IPS DF 4.7 (cell line): ENCODE measurements around the gene NFASC.

Source experiments
- DNase-seq: peaks from one replicate; pipeline ENCODE4 v3.0.0-alpha.2; 2013; ENCODE audit warnings: low spot score; ENCODE audit errors: extremely low read depth

NFASC gene

GRCh38 chr1:204979306-204979705, 108.6 kb downstream of the NFASC start:
- no peak for DNase-seq

DNA sequence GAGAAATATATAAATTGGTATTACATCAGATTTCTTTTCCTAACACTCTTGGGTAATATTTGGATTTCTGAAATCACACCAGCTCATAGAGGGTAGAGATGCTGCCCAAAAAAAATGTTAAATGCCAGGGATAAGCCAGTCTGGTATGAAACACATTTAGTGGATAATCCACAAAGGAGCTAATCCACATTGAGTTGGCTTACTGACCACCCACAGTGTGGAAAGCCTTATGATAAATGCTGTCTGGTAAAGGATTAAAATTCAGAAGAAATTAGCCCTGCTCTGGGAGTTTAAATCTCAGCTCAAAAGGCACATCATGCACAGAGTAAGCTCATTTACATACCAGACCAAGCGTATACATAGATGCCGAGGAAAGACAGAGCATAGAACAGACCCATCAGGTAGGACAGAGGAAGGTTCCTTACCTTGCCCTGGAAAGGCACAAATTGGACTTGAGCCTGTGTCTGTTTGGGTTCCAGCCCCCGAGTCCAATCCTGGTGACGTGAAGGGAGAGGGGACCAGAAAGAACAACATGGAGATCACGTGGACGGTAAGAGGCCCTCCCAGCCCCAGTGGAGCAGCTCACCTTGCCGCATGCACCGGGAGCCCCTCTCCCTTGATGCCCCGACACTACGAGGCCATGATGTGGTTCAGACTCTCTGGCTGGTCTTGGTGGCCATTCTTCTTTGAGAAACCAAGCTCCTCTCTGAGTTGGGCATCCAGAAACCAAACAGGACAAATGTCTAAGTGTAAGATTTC, 109.4 kb downstream of the NFASC start:
- no peak for DNase-seq

- DNase-seq: no peak
Observed at GRCh38 chr1:204980840-204981405, 110.3 kb downstream of the NFASC start.

- DNase-seq: no peak
Observed at GRCh38 chr1:204983136-204983535, 112.5 kb downstream of the NFASC start.

- DNase-seq: no peak
Observed at GRCh38 chr1:204983881-204984280, 113.2 kb downstream of the NFASC start.

GRCh38 chr1:204984499-204984898, 113.8 kb downstream of the NFASC start:
- no peak for DNase-seq

DNA sequence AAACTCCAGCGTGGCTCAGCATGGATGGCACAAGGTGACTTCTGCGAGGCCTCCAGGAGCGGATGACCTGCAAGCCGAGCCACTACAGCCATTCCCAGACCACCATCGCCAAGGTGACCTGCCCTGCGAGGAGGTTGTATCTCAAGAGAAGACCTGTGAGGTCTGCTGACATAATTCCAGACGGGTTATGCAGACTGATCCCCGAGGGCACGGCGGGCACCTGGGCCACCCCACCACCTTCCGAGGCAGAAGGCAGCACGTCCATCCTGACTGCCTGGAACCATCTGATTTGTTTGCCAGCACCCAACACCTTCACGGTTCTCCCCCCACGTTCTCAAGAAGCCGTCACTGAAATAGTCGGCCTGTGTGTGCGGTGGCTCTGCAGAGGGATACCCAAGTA, 115.5 kb downstream of the NFASC start:
- DNase-seq: no peak

- DNase-seq: no peak
Observed at GRCh38 chr1:204987689-204988088, 117.0 kb downstream of the NFASC start.

DNA sequence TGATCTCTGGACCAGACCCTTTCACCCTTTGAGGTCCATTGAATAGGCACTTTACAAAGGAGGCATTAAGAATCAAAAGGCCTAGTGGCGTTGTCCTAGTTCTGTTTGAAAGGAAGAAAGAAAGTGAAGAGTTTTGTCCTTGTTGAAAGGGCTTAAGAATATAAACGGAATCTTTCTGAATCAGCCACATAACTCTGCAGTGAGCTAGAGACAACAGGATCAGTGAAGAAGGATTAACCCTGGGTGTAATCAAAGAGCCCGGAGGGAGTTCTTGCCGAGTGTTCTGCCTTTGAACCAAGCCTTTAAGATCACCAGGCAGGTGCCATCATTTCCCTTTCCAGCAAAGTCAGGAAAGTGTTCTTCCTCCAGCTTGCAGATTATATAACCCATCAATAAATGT, 117.5 kb downstream of the NFASC start:
- no peak for DNase-seq

DNA sequence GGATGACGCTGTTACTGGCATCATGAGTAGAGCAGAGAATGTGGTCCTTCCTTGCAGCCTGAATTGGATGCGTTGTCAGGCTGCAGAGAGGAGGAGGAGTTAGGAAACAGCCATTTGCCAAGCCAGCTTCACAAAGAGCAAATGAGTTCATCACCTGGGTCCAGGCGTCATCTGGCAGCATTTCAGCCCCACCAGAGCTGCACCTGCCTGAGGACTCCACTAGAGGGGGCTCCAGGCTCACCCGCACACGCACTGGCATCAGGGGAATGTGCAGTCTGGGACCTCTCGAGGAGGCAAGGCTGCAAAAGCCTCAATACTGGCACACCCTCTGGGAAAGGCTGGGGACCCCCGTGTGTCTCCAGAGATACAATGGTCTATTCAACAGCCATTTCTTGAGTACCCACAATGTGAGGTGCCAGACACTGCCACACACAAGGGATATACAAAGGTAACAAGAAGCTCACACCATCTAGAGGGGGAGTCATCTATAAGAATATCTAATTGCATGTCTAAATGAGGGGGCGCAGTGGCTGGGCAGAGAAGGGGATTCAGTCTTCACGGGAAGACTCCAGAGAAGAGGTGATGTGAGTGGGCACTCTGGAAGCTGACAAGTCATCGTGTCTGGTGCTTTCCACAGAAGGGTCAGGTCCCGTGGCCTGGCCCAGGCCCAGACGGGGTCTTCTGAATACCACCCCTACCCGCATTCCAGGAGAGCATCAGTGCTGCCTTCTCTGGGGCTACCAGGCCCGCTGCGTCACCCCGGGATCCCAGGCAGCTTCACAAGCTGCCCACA, 118.8 kb downstream of the NFASC start:
- peak; percentile 49 for DNase-seq

GRCh38 chr1:204990059-204990664, 119.5 kb downstream of the NFASC start:
- DNase-seq: no peak

DNA sequence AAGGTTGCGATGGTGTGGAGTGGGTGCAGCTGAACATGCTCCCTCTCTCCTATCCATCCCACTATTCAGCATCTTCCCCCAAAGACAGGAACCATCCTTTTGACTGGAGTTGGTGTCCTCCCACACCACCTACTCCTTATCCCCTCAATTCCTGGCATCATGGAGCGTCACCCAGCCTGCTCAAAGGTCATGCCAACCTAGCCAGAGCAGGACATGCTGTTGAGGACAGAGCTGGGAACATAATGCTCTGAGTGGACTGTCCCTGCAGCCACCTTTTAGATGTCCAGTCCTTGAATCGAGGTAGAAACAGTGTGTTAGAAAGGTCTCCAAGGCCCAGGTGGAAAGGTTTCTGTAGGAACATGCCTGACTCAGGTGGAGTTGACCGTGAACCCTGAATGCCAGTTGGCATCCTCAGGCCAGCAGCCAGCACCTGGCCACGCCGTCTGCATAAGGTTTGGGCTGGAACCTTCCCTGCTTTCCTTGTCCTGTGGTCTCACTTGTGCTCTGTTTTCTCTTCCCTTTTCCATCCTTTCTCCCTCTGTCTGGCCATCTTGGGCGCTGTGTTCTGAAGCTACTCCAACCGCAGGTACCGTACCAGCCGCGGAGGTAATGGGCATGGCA, 120.2 kb downstream of the NFASC start:
- no peak for DNase-seq

- DNase-seq: peak; percentile 38
Observed at GRCh38 chr1:204991342-204991844, 120.7 kb downstream of the NFASC start.

DNA sequence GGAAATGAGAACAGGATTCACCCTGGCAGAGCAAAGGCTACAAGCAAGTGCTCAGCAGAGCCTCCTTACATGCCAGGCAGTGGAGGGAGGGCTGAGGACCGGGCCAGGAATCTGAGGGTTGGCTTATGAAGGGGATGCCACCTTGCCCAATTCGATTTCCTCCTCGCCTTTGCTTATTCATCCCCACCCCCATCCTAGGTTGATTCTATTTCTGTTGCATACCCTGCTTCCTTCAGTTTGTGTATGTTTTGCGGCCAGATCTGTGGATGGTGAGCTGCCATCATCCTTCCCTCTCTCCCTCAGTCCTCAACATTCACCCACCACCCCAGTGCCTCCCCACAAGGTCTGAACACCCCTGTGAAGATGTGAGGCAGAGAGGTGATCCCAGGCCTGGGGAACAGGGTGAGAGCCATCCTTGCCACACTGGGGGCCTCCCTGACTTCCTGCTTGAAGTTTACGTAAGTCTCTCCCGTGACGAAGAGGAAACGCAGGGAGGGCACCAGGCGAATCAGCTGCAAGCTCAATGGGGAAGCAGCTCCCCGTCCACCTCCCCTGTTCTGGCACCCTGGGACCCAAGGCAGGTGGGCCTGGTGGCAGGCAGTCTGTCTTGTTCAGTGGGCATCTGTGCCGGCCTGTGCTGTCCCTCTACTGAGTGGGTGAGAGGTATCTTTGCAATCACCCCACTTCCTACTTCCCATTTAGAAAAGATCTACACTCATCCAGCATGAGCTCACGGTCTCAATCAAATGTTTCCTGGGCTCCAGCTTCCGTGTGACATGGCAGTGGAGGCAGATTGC, 121.7 kb downstream of the NFASC start:
- DNase-seq: no peak

GRCh38 chr1:204992998-204993314, 122.3 kb downstream of the NFASC start:
- no peak for DNase-seq

DNA sequence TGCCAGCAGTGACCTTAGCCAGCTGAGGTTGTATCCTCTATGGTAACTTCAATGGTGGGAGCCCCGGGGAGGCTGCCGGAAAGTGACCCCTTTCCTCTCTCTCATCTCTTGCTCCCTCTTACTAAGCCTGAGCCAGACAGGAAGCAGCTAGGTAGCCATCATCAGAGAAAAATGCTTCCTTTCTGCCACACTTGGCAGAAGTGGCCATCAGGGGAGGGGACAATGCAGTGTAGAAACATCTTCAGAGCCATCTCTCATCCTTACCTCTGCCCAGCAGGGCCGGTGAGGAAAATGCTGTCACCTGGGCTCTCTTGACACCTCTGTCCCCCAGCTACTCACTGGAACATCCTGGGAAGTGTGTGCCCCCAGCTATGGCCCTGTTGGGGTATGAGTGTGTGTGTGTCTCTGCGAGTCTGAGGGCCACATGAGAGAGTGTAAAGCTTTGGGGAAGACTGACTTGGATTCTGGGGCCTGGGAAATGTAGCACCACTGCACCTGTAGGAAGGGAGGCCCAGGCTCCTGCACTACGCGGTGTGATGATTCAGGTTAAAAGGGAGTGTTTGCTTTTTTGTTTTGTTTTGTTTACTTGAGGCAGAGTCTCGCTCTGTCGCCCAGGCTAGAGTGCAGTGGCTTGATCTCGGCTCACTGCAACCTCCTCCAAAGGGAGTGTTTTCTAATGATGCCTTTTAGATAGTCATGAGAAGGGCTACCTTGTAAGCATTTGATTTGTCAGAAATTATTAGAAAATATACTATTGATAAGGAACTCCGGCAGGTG, 123.6 kb downstream of the NFASC start:
- DNase-seq: no peak

- no peak for DNase-seq
Observed at GRCh38 chr1:204996981-204997380, 126.3 kb downstream of the NFASC start.

DNA sequence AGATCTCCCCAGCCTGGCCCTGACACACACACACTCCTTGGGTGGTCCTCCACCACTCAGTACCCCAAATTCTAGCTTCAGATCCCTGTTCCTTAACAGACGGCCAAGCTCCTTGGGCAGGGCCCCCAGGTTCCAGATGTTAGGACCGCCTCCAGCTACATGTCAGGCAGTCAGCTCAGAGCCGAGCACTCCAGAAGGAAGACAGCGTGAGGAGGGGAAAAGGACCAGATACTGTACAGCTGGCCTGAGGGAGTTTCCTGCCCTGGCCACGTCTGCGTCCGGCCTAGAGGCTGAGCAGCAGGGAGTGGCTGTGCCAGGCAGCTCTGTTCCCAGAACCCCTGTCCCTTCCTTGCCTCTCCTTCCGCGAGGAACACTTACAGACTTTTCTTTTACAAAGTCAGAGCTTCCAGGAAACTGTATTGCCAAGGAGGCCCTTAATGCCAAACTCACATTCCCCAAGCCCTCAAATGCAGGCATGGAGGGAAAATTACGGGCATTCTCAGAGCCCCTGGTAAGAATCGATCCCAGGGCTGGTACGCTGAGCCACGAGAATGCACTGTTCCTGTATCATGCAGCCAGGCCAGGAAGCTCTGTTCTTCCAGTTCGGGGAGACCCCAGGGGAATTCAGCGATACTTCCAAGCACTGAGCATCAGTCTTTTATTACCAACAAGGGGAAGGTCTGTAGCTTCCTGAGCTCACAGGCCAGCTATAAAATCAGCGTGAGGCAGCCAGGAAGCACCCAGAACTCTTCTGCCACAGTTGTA, 127.1 kb downstream of the NFASC start:
- no peak for DNase-seq

GRCh38 chr1:205001162-205001561, 130.5 kb downstream of the NFASC start:
- DNase-seq: no peak
